Dermis microvascular lymphatic vessel endothelial cell (primary cell): ENCODE measurements around the gene EPN3. TPM values are rescaled to one million over a fixed set of nuclear protein-coding genes. Genes with fewer than 3 reads are reported as not detected.

ENCODE experiments used
- DNase-seq, 2 donors: peaks; one replicate each; pipeline versions ENCODE4 v3.0.0 to v3.0.0-alpha.2; 2010; ENCODE audit warnings: low read depth in 2 of 2
- total RNA-seq: library from RNA; depleted of rRNA; stranded (reverse); fragments of >200 nt; gene quantifications from 2 replicates; pipeline ENCODE4 v1.2.1, GENCODE V29; 2014

EPN3 gene
- total RNA-seq, 1 donor from 2014 or later = 0.13 TPM

GRCh38 chr17:50565402-50566350 is 33.1 kb downstream of the EPN3 start:
- DNase-seq = peak; percentile 12 to 36

DNA sequence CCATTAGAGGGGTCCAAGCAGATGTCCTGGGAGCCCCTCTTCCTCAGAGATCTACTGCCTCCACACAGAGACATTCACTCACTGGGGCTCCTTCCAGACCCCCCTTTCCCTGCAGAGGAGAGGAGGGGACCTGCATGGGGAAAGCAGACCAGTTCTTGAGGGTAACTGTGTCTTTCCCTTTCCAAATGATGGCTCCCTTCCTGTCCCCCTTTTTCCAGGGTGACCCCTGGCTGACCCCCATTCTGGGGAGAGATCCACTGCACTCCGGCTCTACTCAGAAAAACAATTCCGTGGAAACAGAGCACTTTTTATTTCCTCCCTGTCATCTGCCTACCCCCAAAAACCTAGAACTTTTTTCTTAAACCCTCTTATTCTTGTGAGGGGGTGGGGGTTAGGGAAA is 34.4 kb downstream of the EPN3 start:
- no peak for DNase-seq

DNA sequence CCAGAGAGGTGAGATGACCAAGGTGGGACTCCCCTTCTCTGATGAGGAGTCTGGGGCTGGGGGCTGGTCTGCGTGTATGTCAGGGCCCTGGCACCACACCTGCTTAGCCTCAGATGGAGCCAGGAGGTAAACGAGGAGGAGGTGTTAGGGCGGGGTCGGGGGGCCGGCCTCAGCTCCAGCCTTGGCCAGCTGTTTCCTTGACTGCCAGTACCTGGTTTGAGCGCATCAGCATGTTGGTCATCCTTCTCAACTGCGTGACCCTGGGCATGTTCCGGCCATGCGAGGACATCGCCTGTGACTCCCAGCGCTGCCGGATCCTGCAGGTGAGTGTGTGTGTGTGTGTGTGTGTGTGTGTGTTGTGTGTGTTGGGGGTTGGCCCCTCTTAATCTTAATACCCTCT is 36.1 kb downstream of the EPN3 start:
- no peak for DNase-seq

GRCh38 chr17:50569592-50569991 is 37.1 kb downstream of the EPN3 start:
- no peak for DNase-seq

DNA sequence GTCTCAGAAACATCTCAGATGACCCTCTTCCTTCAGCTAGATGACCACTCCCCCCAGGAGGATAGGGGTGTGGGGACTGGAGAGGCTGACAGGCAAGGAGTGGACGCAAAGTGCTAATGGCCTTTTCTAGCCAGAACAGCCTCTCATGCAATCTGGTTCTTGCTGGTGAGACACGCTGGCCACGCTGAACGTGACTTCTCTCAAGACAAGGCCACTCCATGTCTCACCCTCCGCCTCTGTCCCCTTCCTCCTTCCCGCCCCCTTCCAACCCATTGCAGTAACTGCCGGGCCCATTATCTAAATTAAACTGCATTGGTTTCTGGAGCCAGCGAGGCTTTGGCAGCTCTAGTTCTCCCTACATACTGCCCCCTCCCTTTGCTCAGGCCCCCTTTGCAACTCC is 37.5 kb downstream of the EPN3 start:
- no peak for DNase-seq

GRCh38 chr17:50570528-50570927 is 38.0 kb downstream of the EPN3 start:
- DNase-seq = no peak

GRCh38 chr17:50571681-50572080 is 39.1 kb downstream of the EPN3 start:
- no peak for DNase-seq

- DNase-seq = no peak
These were observed 40.0 kb downstream of the EPN3 start for GRCh38 chr17:50572541-50572940.

- DNase-seq = no peak
These were observed 41.5 kb downstream of the EPN3 start for GRCh38 chr17:50573866-50574611.

GRCh38 chr17:50575581-50576210 is 43.2 kb downstream of the EPN3 start:
- no peak for DNase-seq

- DNase-seq = no peak
These were observed 44.3 kb downstream of the EPN3 start for GRCh38 chr17:50576864-50577263.

DNA sequence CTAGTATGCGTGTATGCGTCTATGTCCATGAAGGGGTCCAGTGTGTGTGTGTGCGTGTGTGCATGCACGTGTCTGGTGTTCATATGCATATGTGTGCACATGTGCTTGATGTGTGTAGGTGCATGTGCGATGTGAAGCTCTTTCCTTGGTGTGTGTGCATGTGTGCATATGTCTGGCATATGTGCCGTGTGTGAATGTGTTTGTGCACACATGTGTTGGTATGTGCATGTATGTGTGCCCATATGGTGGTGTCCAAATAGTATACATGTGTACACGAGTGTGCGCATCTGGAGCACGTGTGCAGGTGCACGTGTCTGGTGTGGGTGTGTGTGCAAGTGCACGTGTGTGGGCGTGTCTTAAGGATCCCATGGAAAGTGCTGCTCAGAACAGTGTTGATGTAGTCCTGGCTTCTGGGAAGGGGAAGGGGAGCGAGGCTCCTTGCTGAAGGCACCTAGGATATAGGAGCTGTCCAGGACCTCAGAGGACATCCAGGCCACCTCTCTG is 45.0 kb downstream of the EPN3 start:
- DNase-seq = no peak

DNA sequence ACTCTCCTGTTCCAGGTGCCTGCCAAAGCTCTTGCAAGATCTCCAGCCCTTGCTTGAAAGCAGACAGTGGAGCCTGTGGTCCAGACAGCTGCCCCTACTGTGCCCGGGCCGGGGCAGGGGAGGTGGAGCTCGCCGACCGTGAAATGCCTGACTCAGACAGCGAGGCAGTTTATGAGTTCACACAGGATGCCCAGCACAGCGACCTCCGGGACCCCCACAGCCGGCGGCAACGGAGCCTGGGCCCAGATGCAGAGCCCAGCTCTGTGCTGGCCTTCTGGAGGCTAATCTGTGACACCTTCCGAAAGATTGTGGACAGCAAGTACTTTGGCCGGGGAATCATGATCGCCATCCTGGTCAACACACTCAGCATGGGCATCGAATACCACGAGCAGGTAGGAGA is 45.6 kb downstream of the EPN3 start:
- no peak for DNase-seq

- DNase-seq = no peak
These were observed 46.9 kb downstream of the EPN3 start for GRCh38 chr17:50579399-50579798.

DNA sequence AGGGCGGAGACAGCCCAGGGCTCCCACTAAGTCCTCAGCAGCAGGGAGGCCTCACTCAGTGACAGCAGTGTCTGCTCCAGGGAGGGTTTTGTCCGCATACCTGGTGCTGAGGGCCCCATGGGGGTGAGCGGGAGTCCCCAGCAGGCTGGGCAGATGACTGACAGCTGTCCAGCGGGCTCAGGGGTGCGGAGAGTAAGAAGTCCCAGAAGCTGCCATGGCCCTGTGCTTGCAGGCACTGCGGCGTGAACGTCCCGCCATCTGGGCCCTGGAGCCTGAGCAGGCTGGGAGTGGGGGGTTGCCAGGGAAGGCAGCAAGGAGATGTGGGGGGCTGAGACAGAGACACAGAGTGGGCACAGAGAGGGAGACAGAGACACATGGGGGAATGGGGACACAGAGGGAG is 48.1 kb downstream of the EPN3 start:
- DNase-seq = no peak

DNA sequence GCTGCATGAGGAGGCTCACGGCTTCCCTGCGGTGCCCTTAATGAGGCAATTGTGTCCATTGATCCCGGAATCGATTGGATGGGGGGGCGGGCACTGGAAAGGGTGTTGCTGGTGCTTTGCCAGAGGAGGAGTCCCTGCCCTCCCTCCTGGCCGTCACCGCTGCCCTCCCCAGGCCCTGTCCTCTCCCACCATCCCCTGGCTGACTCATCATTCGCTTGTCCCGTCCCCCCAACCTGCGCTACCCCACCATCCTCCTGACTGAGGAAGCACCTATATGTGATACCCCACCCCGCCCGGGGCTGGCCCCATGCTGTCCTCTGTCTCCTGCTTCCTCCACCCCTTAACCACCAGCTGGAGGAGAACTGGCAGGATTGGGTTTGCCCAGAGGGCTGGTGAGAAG is 48.8 kb downstream of the EPN3 start:
- DNase-seq = no peak

GRCh38 chr17:50582741-50583140 is 50.2 kb downstream of the EPN3 start:
- no peak for DNase-seq

GRCh38 chr17:50583641-50584040 is 51.1 kb downstream of the EPN3 start:
- DNase-seq = no peak

- no peak for DNase-seq
These were observed 51.6 kb downstream of the EPN3 start for GRCh38 chr17:50584116-50584515.

DNA sequence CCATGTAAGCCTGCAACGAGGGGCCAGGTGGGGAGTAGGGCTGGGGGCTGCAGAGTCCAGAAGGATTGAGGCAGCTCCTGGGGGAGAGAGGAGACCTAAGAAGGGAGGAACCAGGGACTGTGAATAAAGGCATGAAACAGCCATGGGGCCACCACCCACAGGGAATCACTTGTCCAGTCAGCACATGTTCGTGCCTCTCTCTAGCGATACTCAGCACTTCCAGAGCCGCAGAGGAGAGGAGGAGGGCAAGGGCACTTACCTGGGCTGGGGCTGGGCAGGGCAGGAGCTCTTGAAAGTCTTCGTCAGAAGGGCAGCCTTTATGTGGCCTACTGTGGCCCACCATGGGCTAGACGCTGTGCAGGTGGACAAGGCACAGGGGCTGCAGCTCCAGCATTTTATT is 52.2 kb downstream of the EPN3 start:
- no peak for DNase-seq

DNA sequence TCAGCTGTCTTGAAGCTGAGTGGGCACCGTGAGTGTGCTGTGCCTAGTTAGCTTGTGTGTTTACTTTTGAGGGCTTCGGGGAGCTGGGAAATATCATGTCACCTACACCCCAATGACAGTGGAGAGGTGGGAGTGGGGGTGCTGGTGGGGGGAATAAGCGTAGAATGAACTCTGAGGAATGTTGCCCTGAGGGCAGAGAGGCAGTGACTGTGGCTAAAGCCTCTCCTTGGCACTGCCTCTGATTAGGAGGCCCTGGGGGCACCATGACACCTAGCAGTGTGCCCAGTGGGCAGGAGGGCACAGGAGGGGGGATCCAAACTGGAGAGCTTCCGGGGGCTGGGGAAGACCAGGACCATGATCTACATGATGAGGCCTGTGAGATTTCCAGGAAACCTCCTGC is 52.8 kb downstream of the EPN3 start:
- no peak for DNase-seq

GRCh38 chr17:50585891-50586290 is 53.4 kb downstream of the EPN3 start:
- DNase-seq = no peak
